GM12872 (cell line): ENCODE measurements around the gene PGBD1.

ENCODE experiments used
- TF ChIP-seq, protein P1 (sequence below): IDR thresholded peaks from 3 replicates; pipeline ENCODE4 v1.5.1; 2011; ENCODE audit warnings: low read depth, mild to moderate bottlenecking, low read length, moderate library complexity; ENCODE audit not compliant: insufficient read depth

Gene PGBD1, protein sequence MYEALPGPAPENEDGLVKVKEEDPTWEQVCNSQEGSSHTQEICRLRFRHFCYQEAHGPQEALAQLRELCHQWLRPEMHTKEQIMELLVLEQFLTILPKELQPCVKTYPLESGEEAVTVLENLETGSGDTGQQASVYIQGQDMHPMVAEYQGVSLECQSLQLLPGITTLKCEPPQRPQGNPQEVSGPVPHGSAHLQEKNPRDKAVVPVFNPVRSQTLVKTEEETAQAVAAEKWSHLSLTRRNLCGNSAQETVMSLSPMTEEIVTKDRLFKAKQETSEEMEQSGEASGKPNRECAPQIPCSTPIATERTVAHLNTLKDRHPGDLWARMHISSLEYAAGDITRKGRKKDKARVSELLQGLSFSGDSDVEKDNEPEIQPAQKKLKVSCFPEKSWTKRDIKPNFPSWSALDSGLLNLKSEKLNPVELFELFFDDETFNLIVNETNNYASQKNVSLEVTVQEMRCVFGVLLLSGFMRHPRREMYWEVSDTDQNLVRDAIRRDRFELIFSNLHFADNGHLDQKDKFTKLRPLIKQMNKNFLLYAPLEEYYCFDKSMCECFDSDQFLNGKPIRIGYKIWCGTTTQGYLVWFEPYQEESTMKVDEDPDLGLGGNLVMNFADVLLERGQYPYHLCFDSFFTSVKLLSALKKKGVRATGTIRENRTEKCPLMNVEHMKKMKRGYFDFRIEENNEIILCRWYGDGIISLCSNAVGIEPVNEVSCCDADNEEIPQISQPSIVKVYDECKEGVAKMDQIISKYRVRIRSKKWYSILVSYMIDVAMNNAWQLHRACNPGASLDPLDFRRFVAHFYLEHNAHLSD

DNA sequence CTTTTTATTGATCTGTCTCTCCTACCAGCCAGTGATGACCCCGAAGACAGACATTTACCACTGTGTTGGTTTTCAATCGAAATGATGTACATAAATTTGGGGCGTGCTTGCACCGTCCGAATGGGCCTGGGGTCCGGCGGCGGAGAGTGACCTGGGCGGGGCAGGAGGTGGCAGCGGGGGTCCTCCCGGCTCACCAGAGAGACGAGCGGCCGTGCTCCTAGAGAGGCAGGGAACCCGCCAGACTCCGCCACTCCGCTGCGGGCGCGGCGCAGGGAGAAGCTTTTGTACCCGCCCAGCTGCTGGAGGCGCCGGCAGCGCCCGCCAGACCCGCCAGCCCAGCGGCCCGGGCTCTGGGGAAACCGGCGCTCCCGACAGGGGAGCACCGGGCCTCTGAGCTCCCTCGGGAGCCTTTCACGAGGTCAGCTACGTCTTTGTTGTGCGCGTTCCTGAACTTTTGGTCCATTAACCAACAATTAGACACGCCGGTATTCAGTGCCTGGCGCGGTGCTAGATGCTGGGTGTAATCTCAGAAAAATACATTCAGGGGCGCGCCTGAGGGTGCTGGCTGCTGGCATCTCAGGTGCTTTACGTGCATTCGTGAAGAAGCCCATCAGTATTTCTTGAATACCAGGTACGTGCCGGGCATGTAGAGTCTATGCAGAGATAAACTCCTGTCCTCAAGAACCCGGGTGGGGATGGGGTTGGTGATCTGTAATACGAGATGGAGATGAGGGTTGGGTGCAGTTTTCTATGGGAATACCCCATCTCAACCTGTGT is at the start of gene PGBD1:
TSS of gene PGBD1 (plus strand) at position 285 of the 777 bp plus-strand sequence. CDS start 2,242 bp downstream, outside the sequence.
- TF ChIP-seq, protein P1, sequence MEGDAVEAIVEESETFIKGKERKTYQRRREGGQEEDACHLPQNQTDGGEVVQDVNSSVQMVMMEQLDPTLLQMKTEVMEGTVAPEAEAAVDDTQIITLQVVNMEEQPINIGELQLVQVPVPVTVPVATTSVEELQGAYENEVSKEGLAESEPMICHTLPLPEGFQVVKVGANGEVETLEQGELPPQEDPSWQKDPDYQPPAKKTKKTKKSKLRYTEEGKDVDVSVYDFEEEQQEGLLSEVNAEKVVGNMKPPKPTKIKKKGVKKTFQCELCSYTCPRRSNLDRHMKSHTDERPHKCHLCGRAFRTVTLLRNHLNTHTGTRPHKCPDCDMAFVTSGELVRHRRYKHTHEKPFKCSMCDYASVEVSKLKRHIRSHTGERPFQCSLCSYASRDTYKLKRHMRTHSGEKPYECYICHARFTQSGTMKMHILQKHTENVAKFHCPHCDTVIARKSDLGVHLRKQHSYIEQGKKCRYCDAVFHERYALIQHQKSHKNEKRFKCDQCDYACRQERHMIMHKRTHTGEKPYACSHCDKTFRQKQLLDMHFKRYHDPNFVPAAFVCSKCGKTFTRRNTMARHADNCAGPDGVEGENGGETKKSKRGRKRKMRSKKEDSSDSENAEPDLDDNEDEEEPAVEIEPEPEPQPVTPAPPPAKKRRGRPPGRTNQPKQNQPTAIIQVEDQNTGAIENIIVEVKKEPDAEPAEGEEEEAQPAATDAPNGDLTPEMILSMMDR, result no peak; the same call in 2 of the 3 replicates

DNA sequence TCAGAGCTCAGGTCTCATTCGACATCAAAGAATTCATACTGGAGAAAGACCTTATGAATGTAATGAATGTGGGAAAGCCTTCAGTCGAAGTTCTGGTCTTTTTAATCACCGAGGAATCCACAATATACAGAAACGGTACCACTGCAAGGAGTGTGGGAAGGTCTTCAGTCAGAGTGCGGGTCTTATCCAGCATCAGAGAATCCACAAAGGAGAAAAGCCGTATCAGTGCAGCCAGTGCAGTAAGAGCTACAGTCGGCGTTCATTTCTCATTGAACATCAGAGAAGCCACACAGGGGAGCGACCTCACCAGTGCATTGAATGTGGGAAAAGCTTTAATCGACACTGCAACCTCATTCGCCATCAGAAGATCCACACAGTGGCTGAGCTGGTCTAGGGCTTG is 48.6 kb upstream of the PGBD1 start:
- TF ChIP-seq, protein P1, result no peak

DNA sequence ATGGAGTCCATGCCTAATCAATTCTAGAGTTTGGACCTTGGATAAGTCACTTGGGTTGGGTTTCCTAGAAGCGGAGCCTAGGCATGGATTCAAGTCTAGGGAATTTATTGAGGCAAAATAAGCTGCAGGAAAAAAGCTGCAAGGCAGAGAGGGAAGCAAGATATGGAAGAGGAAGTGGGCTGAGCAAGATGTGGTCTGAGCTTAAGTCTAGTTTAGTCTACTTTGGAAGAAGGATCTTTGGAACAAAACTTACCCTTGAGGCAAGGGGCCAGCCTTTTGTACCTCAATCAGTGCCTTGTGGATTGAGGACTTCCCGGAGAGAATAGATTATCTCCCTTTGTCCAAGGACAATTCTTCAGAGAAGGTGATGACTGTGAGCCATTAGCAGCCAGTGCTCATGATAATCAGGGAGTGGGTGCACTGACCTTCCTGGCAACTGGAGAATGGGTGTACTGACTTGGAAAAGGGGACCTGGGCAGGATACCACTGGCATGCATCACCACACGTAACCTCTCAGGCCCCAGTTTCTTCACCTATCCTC is 45.4 kb upstream of the PGBD1 start:
- TF ChIP-seq, protein P1, result no peak

DNA sequence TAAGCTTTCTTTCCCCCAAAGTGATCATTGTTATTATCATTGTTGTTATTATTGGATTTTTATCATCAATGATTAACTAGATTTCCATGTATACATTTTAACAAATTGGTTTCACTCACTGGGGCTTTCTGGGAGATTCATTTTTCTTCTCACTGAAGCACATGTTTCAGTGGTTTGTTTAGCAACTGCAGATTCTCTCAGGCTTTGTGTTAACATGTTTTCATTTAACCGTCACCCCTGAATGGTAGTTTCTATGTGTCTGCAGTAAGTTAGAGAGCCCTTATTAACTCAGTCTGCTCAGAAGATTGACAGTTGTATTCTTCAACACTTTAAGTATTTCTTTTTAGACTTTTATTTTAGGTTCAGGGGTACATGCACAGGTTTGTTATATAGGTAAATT is 41.7 kb upstream of the PGBD1 start:
- TF ChIP-seq, protein P1, result no peak

DNA sequence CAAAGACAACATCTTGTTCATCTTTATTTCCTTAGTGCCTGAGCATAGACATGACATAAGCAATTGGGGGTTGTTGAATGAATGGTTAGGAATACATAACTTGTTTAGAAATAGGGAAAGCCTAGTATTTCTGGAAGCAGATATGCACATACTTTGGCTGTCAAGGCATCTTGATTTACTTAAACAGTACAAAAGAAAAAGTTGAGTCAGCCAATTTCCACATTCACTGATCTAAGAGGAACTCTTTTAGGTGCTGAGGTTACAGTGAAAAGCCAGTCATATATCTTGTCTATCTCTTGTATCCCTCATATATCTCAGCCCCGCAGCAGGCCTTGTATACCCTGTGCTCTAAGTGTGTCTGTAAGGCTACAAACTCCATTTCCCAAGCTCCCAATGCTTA is 40.9 kb upstream of the PGBD1 start:
- TF ChIP-seq, protein P1, result no peak

DNA sequence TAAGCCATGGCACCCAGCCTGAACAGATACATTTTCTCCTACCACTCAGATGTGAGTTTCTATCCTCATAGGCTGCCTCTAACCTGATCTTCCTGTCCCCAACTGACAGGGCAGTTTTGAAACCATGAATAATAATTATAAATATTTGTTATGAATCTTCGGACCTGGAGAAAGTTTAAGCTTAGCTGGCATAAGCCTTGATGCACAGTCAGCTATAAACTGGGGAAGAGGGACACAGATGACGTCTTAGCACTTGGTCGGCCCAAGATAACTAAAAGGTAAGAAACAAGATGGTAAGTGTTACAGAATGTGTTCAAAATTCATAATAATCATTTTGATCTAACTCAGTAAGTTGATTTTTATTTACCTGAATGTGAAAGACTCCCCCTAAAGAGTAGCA is 37.4 kb upstream of the PGBD1 start:
- TF ChIP-seq, protein P1, result no peak
